GM23338 (cell line): ENCODE measurements around the gene INCA1. TPM values are rescaled to one million over a fixed set of nuclear protein-coding genes. Genes with fewer than 3 reads are reported as not detected.

Experiments
- ATAC-seq: fragments of 200-7000 bp; cut with Tn5 transposase; 3 replicates; pipeline ENCODE4 v1.9.1; 2020
- DNase-seq: peaks from one replicate; pipeline ENCODE4 v3.0.0-alpha.2; 2015; ENCODE audit warnings: low spot score
- H2AFZ ChIP-seq: fragments of 200-600 bp; sonication (generic); 2 replicates; pipeline ENCODE4 v1.8.0; 2016; ENCODE audit warnings: antibody characterized with exemption, mild to moderate bottlenecking, moderate library complexity
- H3F3A ChIP-seq: fragments of 200-600 bp; sonication (generic); replicated peaks from 2 replicates; pipeline ENCODE4 v1.8.0; 2017; ENCODE audit warnings: antibody characterized with exemption, mixed run types, low read depth
- H3K27ac ChIP-seq: fragments of 200-600 bp; sonication (generic); 2 replicates; pipeline ENCODE4 v1.6.1; 2016; ENCODE audit warnings: low read depth
- H3K27me3 ChIP-seq: fragments of 200-600 bp; sonication (generic); 2 replicates; pipeline ENCODE4 v1.8.0; 2016; ENCODE audit warnings: mild to moderate bottlenecking, mixed run types, moderate library complexity; ENCODE audit not compliant: insufficient read depth
- H3K36me3 ChIP-seq: fragments of 200-600 bp; sonication (generic); 2 replicates; pipeline ENCODE4 v1.8.0; 2016; ENCODE audit warnings: mild to moderate bottlenecking; ENCODE audit not compliant: insufficient read depth
- H3K4me1 ChIP-seq: fragments of 200-600 bp; sonication (generic); 2 replicates; pipeline ENCODE4 v1.8.0; 2016; ENCODE audit warnings: mild to moderate bottlenecking, moderate library complexity; ENCODE audit not compliant: insufficient read depth
- H3K4me2 ChIP-seq: fragments of 200-600 bp; sonication (generic); 2 replicates; pipeline ENCODE4 v1.7.1; 2017; ENCODE audit warnings: mixed run types
- H3K4me3 ChIP-seq: fragments of 200-600 bp; sonication (generic); 2 replicates; pipeline ENCODE4 v1.6.1; 2016; ENCODE audit warnings: mixed run types
- H3K79me2 ChIP-seq: fragments of 200-600 bp; sonication (generic); replicated peaks from 2 replicates; pipeline ENCODE4 v1.8.0; 2017; ENCODE audit warnings: mild to moderate bottlenecking; ENCODE audit not compliant: insufficient read depth
- H3K9me2 ChIP-seq: fragments of 200-600 bp; sonication (generic); 2 replicates; pipeline ENCODE4 v1.8.0; 2017; ENCODE audit not compliant: insufficient read depth
- H4K20me1 ChIP-seq: fragments of 200-600 bp; sonication (generic); replicated peaks from 2 replicates; pipeline ENCODE4 v1.8.0; 2017; ENCODE audit warnings: mild to moderate bottlenecking; ENCODE audit not compliant: insufficient read depth
- H3K27ac Mint-ChIP-seq: 2 replicates; pipeline ENCODE4 v1.8.0; 2020; ENCODE audit warnings: inconsistent platforms, mild to moderate bottlenecking, moderate library complexity, mixed read lengths
- H3K27me3 Mint-ChIP-seq: 3 replicates; pipeline ENCODE4 v1.8.0; 2022; ENCODE audit warnings: low read depth, mild to moderate bottlenecking, moderate library complexity, mixed read lengths, inconsistent platforms; ENCODE audit not compliant: insufficient read depth, poor library complexity
- H3K36me3 Mint-ChIP-seq: 3 replicates; pipeline ENCODE4 v1.8.0; 2021; ENCODE audit warnings: low read depth, mild to moderate bottlenecking, inconsistent platforms, moderate library complexity, mixed read lengths
- H3K4me1 Mint-ChIP-seq: 3 replicates; pipeline ENCODE4 v1.8.0; 2020; ENCODE audit warnings: mild to moderate bottlenecking, inconsistent platforms, mixed read lengths
- H3K4me3 Mint-ChIP-seq: 3 replicates; pipeline ENCODE4 v1.8.0; 2021; ENCODE audit warnings: moderate library complexity, mild to moderate bottlenecking, inconsistent platforms, mixed read lengths
- H3K9me3 Mint-ChIP-seq: 3 replicates; pipeline ENCODE4 v1.8.0; 2020; ENCODE audit warnings: moderate library complexity, mild to moderate bottlenecking, inconsistent platforms, mixed read lengths
- CREB1 ChIP-seq: fragments of 250-450 bp; sonication (Bioruptor Pico); IDR thresholded peaks from 2 replicates; pipeline ENCODE4 v1.5.0; 2020; ENCODE audit warnings: low read depth, mild to moderate bottlenecking, moderate library complexity
- CTCF ChIP-seq, 2 experiments: fragments of 200-600 bp in 1 of 2; sonication (generic) in 1 of 2; conservative IDR thresholded peaks; 2 replicates each; pipeline versions ENCODE4 v1.5.1 to v1.6.1; 2016 to 2017; ENCODE audit warnings: antibody characterized with exemption in 2 of 2, low read depth in 2 of 2, mild to moderate bottlenecking in 2 of 2, moderate library complexity in 1 of 2
- EZH2 ChIP-seq: fragments of 200-600 bp; sonication (generic); IDR thresholded peaks from one replicate; pipeline ENCODE4 v1.8.0; 2017; ENCODE audit warnings: antibody characterized with exemption, mild to moderate bottlenecking, low read depth; ENCODE audit not compliant: unreplicated experiment
- EZH2phosphoT487 ChIP-seq: fragments of 200-600 bp; sonication (generic); IDR thresholded peaks from one replicate; pipeline ENCODE4 v1.8.1; 2018; ENCODE audit warnings: antibody characterized with exemption; ENCODE audit not compliant: unreplicated experiment
- JUNB ChIP-seq: IDR thresholded peaks from one replicate; pipeline ENCODE4 v1.6.1; 2016; ENCODE audit warnings: antibody characterized with exemption; ENCODE audit not compliant: unreplicated experiment
- NANOG ChIP-seq: IDR thresholded peaks from 2 replicates; pipeline ENCODE4 v1.6.1; 2016; ENCODE audit warnings: antibody characterized with exemption, borderline replicate concordance
- POLR2AphosphoS5 ChIP-seq: IDR thresholded peaks from 2 replicates; pipeline ENCODE4 v1.6.1; 2016; ENCODE audit warnings: antibody characterized with exemption, low read depth
- REST ChIP-seq: IDR thresholded peaks from one replicate; pipeline ENCODE4 v1.6.1; 2018; ENCODE audit warnings: antibody characterized with exemption; ENCODE audit not compliant: unreplicated experiment
- STAT1 ChIP-seq: IDR thresholded peaks from one replicate; pipeline ENCODE4 v1.6.1; 2016; ENCODE audit warnings: antibody characterized with exemption; ENCODE audit not compliant: unreplicated experiment
- ZNF114 ChIP-seq: fragments of 250-450 bp; sonication (Bioruptor Pico); IDR thresholded peaks from 2 replicates; pipeline ENCODE4 v1.5.0; 2020; ENCODE audit warnings: mild to moderate bottlenecking, moderate library complexity
- ZNF331 ChIP-seq: fragments of 250-450 bp; sonication (Bioruptor Pico); IDR thresholded peaks from 2 replicates; pipeline ENCODE4 v1.5.0; 2020; ENCODE audit warnings: low read depth, mild to moderate bottlenecking, moderate library complexity
- polyA plus RNA-seq: library from polyadenylated mRNA; unstranded; fragments of >200 nt; fragmentation: Nextera tagmentation; extraction: Ambion mirVana; gene quantifications from 2 replicates; pipeline ENCODE4 v1.2.1, GENCODE V29; 2016
- total RNA-seq: library from RNA; depleted of rRNA; stranded (reverse); fragments of >200 nt; shearing (Covaris generic); gene quantifications from 2 replicates; pipeline ENCODE4 v1.2.3, GENCODE V29; 2014
- TF ChIP-seq, protein P1 (sequence below): IDR thresholded peaks from 2 replicates; pipeline ENCODE4 v1.6.1; 2016; ENCODE audit warnings: antibody characterized with exemption
- TF ChIP-seq, protein P2 (sequence below): fragments of 250-450 bp; sonication (Bioruptor Pico); IDR thresholded peaks from 2 replicates; pipeline ENCODE4 v1.5.0; 2020; ENCODE audit warnings: mild to moderate bottlenecking, moderate library complexity

INCA1 gene
- total and polyA plus RNA-seq, 2 experiments from 2014 or later = 1.3 TPM; not detected in 1

GRCh38 chr17:4944163-4944553, 53.2 kb downstream of the INCA1 start:
- Histone ChIP-seq H3K4me2 (no peak overlapping the region), H3K27ac (peak overlapping the region; percentile 100), H3K4me1 (peaks cover 34% of the 10 kb centered on the region), H3K9me2 (no peaks in the 10 kb centered on the region), H3F3A (peaks cover 61% of the 10 kb centered on the region), H2AFZ (no peak overlapping the region), H3K79me2 (peaks cover 59% of the 10 kb centered on the region), H4K20me1 (peaks cover 34% of the 10 kb centered on the region), H3K4me3 (no peak overlapping the region), H3K36me3 (peaks cover 21% of the 10 kb centered on the region), H3K27me3 (no peaks in the 10 kb centered on the region)
- Mint-ChIP-seq H3K4me3 (peak overlapping the region; percentile 35; the same call in 1 of the 3 replicates), H3K9me3 (no peaks in the 10 kb centered on the region; the same call in 2 of the 3 replicates), H3K27me3 (peaks cover 36% of the 10 kb centered on the region), H3K27ac (peak overlapping the region; percentile 92), H3K4me1 (peaks cover 39% of the 10 kb centered on the region), H3K36me3 (peaks cover 76% of the 10 kb centered on the region)
- ATAC-seq (no peak), DNase-seq (peak; percentile 32)
- TF ChIP-seq ZNF331 (CRISPR knock-in tag) (no peak), NANOG (no peak), EZH2phosphoT487 (no peak), STAT1 (no peak), JUNB (no peak), CREB1 (CRISPR knock-in tag) (no peak), REST (no peak), EZH2 (no peak), POLR2AphosphoS5 (no peak), CTCF (conservative IDR thresholded peaks at IDR 0.05; ENCODE audit: low read depth in 2 of 2) (no peak), ZNF114 (no peak)
- TF ChIP-seq, protein P1, sequence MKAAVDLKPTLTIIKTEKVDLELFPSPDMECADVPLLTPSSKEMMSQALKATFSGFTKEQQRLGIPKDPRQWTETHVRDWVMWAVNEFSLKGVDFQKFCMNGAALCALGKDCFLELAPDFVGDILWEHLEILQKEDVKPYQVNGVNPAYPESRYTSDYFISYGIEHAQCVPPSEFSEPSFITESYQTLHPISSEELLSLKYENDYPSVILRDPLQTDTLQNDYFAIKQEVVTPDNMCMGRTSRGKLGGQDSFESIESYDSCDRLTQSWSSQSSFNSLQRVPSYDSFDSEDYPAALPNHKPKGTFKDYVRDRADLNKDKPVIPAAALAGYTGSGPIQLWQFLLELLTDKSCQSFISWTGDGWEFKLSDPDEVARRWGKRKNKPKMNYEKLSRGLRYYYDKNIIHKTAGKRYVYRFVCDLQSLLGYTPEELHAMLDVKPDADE = no peak
- TF ChIP-seq, protein P2, sequence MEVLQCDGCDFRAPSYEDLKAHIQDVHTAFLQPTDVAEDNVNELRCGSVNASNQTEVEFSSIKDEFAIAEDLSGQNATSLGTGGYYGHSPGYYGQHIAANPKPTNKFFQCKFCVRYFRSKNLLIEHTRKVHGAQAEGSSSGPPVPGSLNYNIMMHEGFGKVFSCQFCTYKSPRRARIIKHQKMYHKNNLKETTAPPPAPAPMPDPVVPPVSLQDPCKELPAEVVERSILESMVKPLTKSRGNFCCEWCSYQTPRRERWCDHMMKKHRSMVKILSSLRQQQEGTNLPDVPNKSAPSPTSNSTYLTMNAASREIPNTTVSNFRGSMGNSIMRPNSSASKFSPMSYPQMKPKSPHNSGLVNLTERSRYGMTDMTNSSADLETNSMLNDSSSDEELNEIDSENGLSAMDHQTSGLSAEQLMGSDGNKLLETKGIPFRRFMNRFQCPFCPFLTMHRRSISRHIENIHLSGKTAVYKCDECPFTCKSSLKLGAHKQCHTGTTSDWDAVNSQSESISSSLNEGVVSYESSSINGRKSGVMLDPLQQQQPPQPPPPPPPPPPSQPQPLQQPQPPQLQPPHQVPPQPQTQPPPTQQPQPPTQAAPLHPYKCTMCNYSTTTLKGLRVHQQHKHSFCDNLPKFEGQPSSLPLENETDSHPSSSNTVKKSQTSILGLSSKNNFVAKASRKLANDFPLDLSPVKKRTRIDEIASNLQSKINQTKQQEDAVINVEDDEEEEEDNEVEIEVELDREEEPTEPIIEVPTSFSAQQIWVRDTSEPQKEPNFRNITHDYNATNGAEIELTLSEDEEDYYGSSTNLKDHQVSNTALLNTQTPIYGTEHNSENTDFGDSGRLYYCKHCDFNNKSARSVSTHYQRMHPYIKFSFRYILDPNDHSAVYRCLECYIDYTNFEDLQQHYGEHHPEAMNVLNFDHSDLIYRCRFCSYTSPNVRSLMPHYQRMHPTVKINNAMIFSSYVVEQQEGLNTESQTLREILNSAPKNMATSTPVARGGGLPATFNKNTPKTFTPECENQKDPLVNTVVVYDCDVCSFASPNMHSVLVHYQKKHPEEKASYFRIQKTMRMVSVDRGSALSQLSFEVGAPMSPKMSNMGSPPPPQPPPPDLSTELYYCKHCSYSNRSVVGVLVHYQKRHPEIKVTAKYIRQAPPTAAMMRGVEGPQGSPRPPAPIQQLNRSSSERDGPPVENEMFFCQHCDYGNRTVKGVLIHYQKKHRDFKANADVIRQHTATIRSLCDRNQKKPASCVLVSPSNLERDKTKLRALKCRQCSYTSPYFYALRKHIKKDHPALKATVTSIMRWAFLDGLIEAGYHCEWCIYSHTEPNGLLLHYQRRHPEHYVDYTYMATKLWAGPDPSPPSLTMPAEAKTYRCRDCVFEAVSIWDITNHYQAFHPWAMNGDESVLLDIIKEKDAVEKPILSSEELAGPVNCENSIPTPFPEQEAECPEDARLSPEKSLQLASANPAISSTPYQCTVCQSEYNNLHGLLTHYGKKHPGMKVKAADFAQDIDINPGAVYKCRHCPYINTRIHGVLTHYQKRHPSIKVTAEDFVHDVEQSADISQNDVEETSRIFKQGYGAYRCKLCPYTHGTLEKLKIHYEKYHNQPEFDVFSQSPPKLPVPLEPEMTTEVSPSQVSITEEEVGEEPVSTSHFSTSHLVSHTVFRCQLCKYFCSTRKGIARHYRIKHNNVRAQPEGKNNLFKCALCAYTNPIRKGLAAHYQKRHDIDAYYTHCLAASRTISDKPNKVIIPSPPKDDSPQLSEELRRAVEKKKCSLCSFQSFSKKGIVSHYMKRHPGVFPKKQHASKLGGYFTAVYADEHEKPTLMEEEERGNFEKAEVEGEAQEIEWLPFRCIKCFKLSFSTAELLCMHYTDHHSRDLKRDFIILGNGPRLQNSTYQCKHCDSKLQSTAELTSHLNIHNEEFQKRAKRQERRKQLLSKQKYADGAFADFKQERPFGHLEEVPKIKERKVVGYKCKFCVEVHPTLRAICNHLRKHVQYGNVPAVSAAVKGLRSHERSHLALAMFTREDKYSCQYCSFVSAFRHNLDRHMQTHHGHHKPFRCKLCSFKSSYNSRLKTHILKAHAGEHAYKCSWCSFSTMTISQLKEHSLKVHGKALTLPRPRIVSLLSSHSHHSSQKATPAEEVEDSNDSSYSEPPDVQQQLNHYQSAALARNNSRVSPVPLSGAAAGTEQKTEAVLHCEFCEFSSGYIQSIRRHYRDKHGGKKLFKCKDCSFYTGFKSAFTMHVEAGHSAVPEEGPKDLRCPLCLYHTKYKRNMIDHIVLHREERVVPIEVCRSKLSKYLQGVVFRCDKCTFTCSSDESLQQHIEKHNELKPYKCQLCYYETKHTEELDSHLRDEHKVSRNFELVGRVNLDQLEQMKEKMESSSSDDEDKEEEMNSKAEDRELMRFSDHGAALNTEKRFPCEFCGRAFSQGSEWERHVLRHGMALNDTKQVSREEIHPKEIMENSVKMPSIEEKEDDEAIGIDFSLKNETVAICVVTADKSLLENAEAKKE (CRISPR knock-in tag) = no peak
